ENCODE data around the gene FBXL16. TPM values are rescaled to one million over a fixed set of nuclear protein-coding genes. Genes with fewer than 3 reads are reported as not detected.

The FBXL16 gene
- total RNA-seq, 2 donors from 2014 or later: 1.0 to 2.3 TPM

DNA sequence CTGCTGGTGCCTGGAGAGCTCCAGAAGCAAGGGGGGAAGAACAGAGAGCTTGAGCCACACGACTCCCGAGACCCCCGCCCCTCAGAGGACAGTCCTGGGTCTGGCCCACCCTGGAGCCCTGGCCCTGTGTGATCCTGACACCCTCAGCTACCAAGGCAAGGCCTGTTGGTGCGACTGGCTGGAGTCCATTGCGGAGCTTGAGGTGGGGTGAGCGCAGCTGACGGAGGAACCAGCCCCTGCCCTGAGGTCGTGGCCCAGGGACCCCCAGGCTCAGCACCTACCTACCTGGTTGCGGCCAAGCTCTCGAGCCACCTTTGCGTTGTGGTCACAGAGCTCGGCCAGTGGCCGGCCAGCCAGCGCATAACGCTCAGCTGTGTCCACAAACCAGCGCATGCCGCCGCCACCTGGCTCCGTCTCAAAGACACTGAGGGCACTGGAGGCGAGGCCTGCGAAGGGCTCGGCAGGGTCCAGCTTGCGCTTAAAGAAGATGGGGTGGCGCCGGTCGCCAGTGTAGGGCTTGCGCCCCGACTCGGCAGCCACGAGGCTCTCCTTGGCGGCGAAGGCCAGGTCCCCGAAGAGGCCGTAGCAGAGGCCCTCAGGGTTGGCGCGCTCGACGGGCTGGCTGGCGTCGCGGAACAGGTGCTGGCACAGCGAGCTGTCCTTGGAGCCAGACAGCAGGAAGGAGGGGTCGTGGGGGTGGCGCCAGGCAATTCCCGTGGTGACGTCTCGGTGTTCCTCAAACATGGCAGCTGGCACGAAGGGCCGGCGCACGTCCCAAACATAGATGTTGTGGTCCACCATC is 18.9 kb downstream of the FBXL16 start:
- no peak for ATAC-seq
- no peaks in the 10 kb centered on the region for H3K9me3 ChIP-seq
- TF ChIP-seq, protein P1, sequence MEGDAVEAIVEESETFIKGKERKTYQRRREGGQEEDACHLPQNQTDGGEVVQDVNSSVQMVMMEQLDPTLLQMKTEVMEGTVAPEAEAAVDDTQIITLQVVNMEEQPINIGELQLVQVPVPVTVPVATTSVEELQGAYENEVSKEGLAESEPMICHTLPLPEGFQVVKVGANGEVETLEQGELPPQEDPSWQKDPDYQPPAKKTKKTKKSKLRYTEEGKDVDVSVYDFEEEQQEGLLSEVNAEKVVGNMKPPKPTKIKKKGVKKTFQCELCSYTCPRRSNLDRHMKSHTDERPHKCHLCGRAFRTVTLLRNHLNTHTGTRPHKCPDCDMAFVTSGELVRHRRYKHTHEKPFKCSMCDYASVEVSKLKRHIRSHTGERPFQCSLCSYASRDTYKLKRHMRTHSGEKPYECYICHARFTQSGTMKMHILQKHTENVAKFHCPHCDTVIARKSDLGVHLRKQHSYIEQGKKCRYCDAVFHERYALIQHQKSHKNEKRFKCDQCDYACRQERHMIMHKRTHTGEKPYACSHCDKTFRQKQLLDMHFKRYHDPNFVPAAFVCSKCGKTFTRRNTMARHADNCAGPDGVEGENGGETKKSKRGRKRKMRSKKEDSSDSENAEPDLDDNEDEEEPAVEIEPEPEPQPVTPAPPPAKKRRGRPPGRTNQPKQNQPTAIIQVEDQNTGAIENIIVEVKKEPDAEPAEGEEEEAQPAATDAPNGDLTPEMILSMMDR (IDR thresholded peaks at IDR 0.05): no peak
- no peak for TF ChIP-seq POLR2A (IDR thresholded peaks at IDR 0.05)
- H3K27me3 ChIP-seq: no peaks in the 10 kb centered on the region
- intact Hi-C loops (cut with DNase I): no loop called here
- 83 to 89% methylated on average over 13 to 45 of the region's 51 CpGs for WGBS, 2 donors
- H3K36me3 ChIP-seq (replicated peaks in 1 of 2; ENCODE audit: insufficient read depth in 1 of 2, low read depth in 2 of 2): peaks cover 10 to 11% of the 10 kb centered on the region in 2 donors
- H3K4me1 ChIP-seq: peaks cover 64% of the 10 kb centered on the region
- no peak overlapping the region for H3K27ac ChIP-seq
- H3K4me3 ChIP-seq: no peak overlapping the region
- no peak for DNase-seq

DNA sequence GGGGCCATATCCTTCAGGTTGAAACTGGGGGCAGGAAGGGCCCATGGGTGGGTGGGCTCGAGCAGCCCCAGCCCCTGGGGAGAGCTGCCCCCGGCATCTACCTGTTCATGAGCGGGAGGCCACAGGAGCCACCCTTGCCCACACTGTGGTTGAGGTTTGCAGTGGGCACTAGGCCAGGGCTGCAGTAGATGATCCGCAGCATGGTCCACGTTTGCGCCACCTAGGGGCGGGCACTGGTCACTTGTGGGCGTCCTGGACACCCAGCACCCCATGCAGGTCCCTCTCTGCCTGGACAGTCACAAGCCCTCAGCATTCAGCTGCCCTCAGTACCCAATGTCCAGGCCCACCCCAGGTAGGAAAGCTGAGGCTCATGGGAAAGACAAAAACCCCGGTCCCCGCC is 19.6 kb downstream of the FBXL16 start:
- H3K27me3 ChIP-seq: no peaks in the 10 kb centered on the region
- WGBS, 2 donors: 24 to 55% methylated on average over 3 to 10 of the region's 10 CpGs
- peaks cover 11 to 12% of the 10 kb centered on the region in 2 donors for H3K36me3 ChIP-seq (replicated peaks in 1 of 2; ENCODE audit: insufficient read depth in 1 of 2, low read depth in 2 of 2)
- ATAC-seq: no peak
- TF ChIP-seq, protein P1 (IDR thresholded peaks at IDR 0.05): peak; percentile 19 to 44 (median 35)
- TF ChIP-seq POLR2A (IDR thresholded peaks at IDR 0.05): no peak
- peak; percentile 65 to 77 (median 65) for DNase-seq
- H3K27ac ChIP-seq: no peak overlapping the region
- intact Hi-C loops (cut with DNase I): no loop called here
- peaks cover 69% of the 10 kb centered on the region for H3K4me1 ChIP-seq
- H3K9me3 ChIP-seq: no peaks in the 10 kb centered on the region
- H3K4me3 ChIP-seq: no peak overlapping the region

DNA sequence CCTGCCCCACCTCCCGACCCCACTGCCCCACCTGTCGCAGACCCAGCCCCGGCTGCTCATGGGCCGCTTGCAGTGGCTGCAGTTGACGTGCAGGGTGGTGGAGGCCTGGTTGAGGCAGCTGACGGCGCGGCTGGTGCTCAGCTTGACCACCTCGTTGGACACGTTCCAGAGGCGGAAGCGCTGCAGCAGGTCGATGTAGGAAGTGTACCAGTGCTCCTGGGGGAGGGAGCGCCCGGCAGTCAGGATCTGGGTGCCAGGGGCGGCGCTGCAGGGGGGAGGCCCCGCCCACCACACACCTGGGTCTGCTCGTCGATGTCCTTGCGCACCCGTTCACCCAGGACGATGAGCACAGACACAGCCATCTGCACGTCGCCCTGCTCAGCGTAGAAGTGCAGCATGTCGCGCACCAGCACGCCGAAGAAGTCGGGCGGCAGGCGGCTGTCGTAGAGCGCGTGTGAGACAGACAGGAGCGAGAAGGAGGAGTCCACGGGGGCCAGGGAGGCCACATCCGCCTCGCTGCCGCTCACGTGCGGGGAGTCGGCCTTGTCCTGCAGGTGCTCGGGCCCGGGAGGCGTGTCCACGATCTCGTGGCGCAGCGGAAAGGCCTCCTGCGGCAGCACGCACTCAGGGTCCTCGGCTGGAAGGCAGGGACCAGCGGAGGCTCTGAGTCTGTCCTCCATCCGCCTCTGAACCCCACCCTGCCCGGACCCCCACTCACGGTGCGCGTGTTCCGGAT is 20.5 kb downstream of the FBXL16 start:
- DNase-seq (peak in 2 of 4 donors; percentile 40 to 47), ATAC-seq (no peak)
- Histone ChIP-seq H3K36me3 (replicated peaks in 1 of 2; ENCODE audit: insufficient read depth in 1 of 2, low read depth in 2 of 2) (peaks cover 11 to 12% of the 10 kb centered on the region in 2 donors), H3K4me1 (peaks cover 67% of the 10 kb centered on the region), H3K4me3 (no peak overlapping the region), H3K27me3 (no peaks in the 10 kb centered on the region), H3K27ac (peak overlapping the region in 1 of 4 donors; percentile 49), H3K9me3 (no peaks in the 10 kb centered on the region)
- TF ChIP-seq, protein P1 (IDR thresholded peaks at IDR 0.05): no peak
- no peak for TF ChIP-seq POLR2A (IDR thresholded peaks at IDR 0.05)
- WGBS, 2 donors: 84 to 90% methylated on average over 35 to 44 of the region's 61 CpGs
- intact Hi-C loops (cut with DNase I): no loop called here

DNA sequence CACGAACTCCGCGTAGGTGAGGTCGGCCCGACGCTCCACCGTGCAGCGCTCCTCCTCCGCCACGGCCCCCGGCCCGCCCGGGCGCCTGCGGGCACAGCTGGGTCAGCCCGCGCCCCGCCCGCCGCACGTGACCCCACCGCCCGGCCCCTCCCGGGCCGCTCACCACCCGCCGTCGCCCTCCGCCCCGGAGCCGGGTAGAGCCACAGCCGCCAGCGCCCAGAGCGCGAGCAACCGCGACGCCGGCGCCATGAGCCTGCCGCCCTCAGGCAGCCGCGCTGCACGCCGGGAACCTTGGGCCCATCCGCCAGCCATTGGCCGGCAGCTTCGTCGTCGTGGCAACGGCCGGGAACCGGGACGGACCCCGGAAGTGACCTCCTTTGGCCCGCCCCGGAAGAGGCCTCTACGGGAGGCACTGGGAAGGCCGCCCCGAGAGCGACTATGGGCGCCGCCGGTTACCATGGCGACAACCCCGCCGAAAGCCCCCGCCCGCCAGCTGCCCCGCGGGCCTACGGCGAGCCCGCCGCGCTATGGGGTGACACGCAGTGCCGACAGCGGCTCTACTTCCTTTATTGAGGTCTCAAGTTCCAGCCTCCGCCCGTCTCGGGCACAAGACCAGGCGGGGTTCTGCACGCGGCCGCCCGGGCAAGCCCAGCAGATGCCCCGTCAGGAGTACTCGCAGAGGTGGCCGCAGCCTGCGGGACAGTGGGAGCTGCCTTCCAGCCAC is 21.4 kb downstream of the FBXL16 start, which contains the start of gene JMJD8:
Gene JMJD8, minus strand, starts transcription at position 264 of the 724 bp plus-strand sequence. Its CDS starts 15 bp downstream, at position 249.
- H3K27me3 ChIP-seq: no peaks in the 10 kb centered on the region
- intact Hi-C loops (cut with DNase I): no loop called here
- ATAC-seq: peak; percentile 80
- WGBS, 2 donors: 0 to 1% methylated on average over 14 to 84 of the region's 91 CpGs
- peaks cover 11 to 12% of the 10 kb centered on the region in 2 donors for H3K36me3 ChIP-seq (replicated peaks in 1 of 2; ENCODE audit: insufficient read depth in 1 of 2, low read depth in 2 of 2)
- H3K27ac ChIP-seq: peak within 1 kb of the TSS; percentile 45 to 89 (median 68)
- TF ChIP-seq, protein P1 (IDR thresholded peaks at IDR 0.05): no peak
- TF ChIP-seq POLR2A (IDR thresholded peaks at IDR 0.05): peak; percentile 27 to 70 (median 65)
- peak within 1 kb of the TSS; percentile 26 to 49 for H3K4me3 ChIP-seq
- peaks cover 64% of the 10 kb centered on the region for H3K4me1 ChIP-seq
- DNase-seq: peak; percentile 97 to 98 (median 97)
- no peaks in the 10 kb centered on the region for H3K9me3 ChIP-seq

Measured in body of pancreas (tissue), 4 donors.